BJ (cell line): ENCODE data around the gene SLX4IP. TPM values are rescaled to one million over a fixed set of nuclear protein-coding genes. Genes with fewer than 3 reads are reported as not detected.
A peak's percentile ranks its signal among the peaks of the same experiment; 100 is the strongest.

Experiments
- CTCF ChIA-PET: fragments of 350-600 bp; formaldehyde crosslinking; extraction: SDS; loops from one replicate; lab custom pipeline; 2021; ENCODE audit warnings: antibody characterized with exemption, inconsistent platforms; lab: Yijun Ruan, JAX
- POLR2A ChIA-PET: fragments of 300-600 bp; sonication (Branson Sonifier 250); formaldehyde crosslinking; extraction: SDS; loops from one replicate; lab custom pipeline; 2021; ENCODE audit warnings: antibody characterized with exemption; lab: Charles Lee
- DNase-seq: peaks from one replicate; pipeline ENCODE4 v3.0.0-alpha.2; 2011; ENCODE audit warnings: low read depth
- H3K27me3 ChIP-seq: 2 replicates; pipeline ENCODE4 v1.6.0; 2011; ENCODE audit warnings: low read length; ENCODE audit not compliant: control insufficient read depth, insufficient read depth
- H3K36me3 ChIP-seq: 2 replicates; pipeline ENCODE4 v1.5.1; 2011; ENCODE audit warnings: low read length; ENCODE audit not compliant: control insufficient read depth, insufficient read depth
- H3K4me3 ChIP-seq: 2 replicates; pipeline ENCODE4 v1.5.1; 2011; ENCODE audit warnings: low read depth, mild to moderate bottlenecking, control low read depth, low read length
- CTCF ChIP-seq: IDR thresholded peaks from 2 replicates; pipeline ENCODE4 v1.5.1; 2011; ENCODE audit warnings: low read depth, mild to moderate bottlenecking, control low read depth, inconsistent platforms, low read length, moderate library complexity; ENCODE audit not compliant: insufficient read depth
- polyA plus RNA-seq: library from polyadenylated mRNA; depleted of rRNA; stranded (reverse); fragments of >200 nt; gene quantifications from 2 replicates; pipeline ENCODE4 v1.2.3, GENCODE V29; 2011

The SLX4IP gene
- polyA plus RNA-seq, 1 experiment = 1.6 TPM

GRCh38 chr20:10596710-10597121 lies 161.6 kb downstream of the SLX4IP start:
- ChIA-PET POLR2A (no interaction called here), CTCF (no interaction called here)
- Histone ChIP-seq H3K36me3 (no peaks in the 10 kb centered on the region), H3K4me3 (no peak overlapping the region), H3K27me3 (no peaks in the 10 kb centered on the region)
- TF ChIP-seq CTCF = no peak
- no peak for DNase-seq

- ChIA-PET POLR2A (no interaction called here), CTCF (interaction anchor here (1.4 kb wide), 1 partner anchor 74 kb away, joined by 5 read pairs; no protein-coding TSS in a partner anchor)
- no peaks in the 10 kb centered on the region for H3K27me3 ChIP-seq
- no peak overlapping the region for H3K4me3 ChIP-seq
- no peak for DNase-seq
- TF ChIP-seq CTCF = no peak
- H3K36me3 ChIP-seq = no peaks in the 10 kb centered on the region
Observed at GRCh38 chr20:10597637-10598036, 162.5 kb downstream of the SLX4IP start.

DNA sequence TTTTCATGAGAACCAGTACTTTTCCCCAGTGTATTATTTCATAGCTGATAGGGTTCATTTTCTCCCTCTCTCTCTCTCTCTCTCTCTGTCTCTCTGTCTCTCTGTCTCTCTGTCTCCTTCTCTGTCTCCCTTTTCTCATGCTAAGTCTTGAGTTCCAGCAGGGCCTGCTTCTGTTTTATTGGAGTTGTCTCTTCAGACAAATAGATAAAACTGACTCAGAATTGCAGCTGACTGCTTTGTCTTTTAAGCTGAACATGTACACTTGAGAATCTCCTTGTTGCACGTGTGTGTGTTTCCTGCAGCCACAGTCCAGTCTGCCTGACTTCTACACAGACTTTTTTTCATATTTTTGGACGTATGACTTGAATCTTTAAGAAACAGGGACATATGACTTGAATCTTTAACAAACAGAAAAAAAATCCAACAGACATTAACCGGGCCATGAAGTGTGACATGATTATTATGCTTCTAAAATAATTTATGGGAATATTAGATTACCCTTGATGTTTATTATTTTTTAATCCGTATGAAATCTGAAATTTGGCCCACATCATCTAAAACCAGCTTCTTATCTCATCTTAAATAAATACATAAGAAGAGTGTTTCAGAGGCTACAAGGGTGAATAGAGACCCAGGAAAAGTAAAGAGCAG lies 167.2 kb downstream of the SLX4IP start:
- CTCF ChIA-PET = interaction anchor here (1.2 kb wide), 1 partner anchor 17 kb away, joined by 3 read pairs; no protein-coding TSS in a partner anchor
- no peaks in the 10 kb centered on the region for H3K36me3 ChIP-seq
- POLR2A ChIA-PET = no interaction called here
- no peak for TF ChIP-seq CTCF
- H3K27me3 ChIP-seq = no peaks in the 10 kb centered on the region
- DNase-seq = no peak
- no peak overlapping the region for H3K4me3 ChIP-seq

- CTCF ChIA-PET = no interaction called here
- no peaks in the 10 kb centered on the region for H3K36me3 ChIP-seq
- no peaks in the 10 kb centered on the region for H3K27me3 ChIP-seq
- H3K4me3 ChIP-seq = no peak overlapping the region
- no peak for DNase-seq
- no peak for TF ChIP-seq CTCF
- POLR2A ChIA-PET = no interaction called here
Observed at GRCh38 chr20:10603378-10603777, 168.3 kb downstream of the SLX4IP start.

GRCh38 chr20:10603971-10604864 lies 169.1 kb downstream of the SLX4IP start:
- TF ChIP-seq CTCF = no peak
- Histone ChIP-seq H3K27me3 (no peaks in the 10 kb centered on the region), H3K4me3 (no peak overlapping the region), H3K36me3 (no peaks in the 10 kb centered on the region)
- CTCF ChIA-PET = interaction anchor here (1.8 to 2.2 kb wide), 2 partner anchors 67 to 71 kb away, joined by 4 to 6 read pairs; no protein-coding TSS in a partner anchor
- peak; percentile 88 for DNase-seq
- POLR2A ChIA-PET = no interaction called here
